Vagina (tissue), 2 donors: ENCODE measurements around the gene MARK2.

ENCODE experiments used
- CTCF ChIP-seq, 3 experiments: fragments of 450-650 bp in 2 of 3; fragments of 200-600 bp in 1 of 3; sonication (generic) in 1 of 3; IDR thresholded peaks; one replicate each; pipeline ENCODE4 v1.5.1; 2017 to 2019; ENCODE audit warnings: antibody characterized with exemption in 3 of 3, mild to moderate bottlenecking in 2 of 3, moderate library complexity in 2 of 3
- POLR2A ChIP-seq, 2 donors: fragments of 450-650 bp; IDR thresholded peaks; one replicate each; pipeline ENCODE4 v1.6.1; 2017; ENCODE audit warnings: antibody characterized with exemption in 2 of 2, mild to moderate bottlenecking in 2 of 2, moderate library complexity in 2 of 2
- POLR2AphosphoS5 ChIP-seq, 2 donors: sonication (generic); formaldehyde crosslinking; IDR thresholded peaks; one replicate each; pipeline ENCODE4 v1.9.0; 2017; ENCODE audit warnings: antibody characterized with exemption in 2 of 2, mild to moderate bottlenecking in 2 of 2, low read depth in 1 of 2; ENCODE audit not compliant: insufficient read depth in 1 of 2

GRCh38 chr11:63833048-63833447 is 5.9 kb upstream of the MARK2 start:
- TF ChIP-seq CTCF (IDR thresholded peaks at IDR 0.05): no peak
- no peak for TF ChIP-seq POLR2A (IDR thresholded peaks at IDR 0.05)
- no peak for TF ChIP-seq POLR2AphosphoS5 (IDR thresholded peaks at IDR 0.05; ENCODE audit: insufficient read depth in 1 of 2, low read depth in 1 of 2)
